ENCODE measurements around the gene GHRH.

DNA sequence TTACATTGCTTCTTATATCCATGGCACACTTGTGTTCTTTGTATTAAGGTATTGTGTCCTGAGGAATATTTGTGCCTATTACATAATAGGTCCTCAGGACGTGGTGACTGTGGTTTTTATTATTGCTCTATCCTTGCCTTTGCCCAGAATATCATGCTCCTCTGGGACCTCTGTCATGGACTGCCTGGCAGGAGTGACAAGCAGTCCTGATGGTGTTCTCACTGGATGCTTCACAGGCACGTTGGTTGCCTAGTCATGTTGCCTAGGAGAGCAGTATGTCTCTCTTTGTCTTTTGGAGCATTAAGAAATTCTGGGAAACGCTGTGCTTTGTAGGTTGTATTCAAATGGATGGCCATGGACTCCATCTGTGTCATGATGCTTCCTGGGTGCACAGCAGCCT, 57.6 kb downstream of the GHRH start:
- TF ChIP-seq CTCF (IDR thresholded peaks at IDR 0.05), result no peak
- TF ChIP-seq SIN3A (IDR thresholded peaks at IDR 0.05; ENCODE audit: borderline replicate concordance, insufficient read depth, low read depth, low read length), result no peak
